Measurements from ENCODE around the gene UBASH3B. TPM values are rescaled to one million over a fixed set of nuclear protein-coding genes. Genes with fewer than 3 reads are reported as not detected.
A peak's percentile ranks its signal among the peaks of the same experiment; 100 is the strongest.

UBASH3B gene
- total and polyA plus RNA-seq, 2 of the 13 experiments (the other 11 are each of a cell fraction or from before 2014, with no cell fraction given): 4.4 to 7.6 TPM

GRCh38 chr11:122685041-122685440 lies 29.5 kb downstream of the UBASH3B start:
- CTCF ChIA-PET (ENCODE audit: low intra/inter-chr PET ratio, low total read pairs): no interaction called here
- FAIRE-seq (no peak), ATAC-seq (peak; percentile 66), DNase-seq (ENCODE audit: low spot score) (peak; percentile 34)
- WGBS (ENCODE audit: low lambda C conversion rate): 50% methylated on average over 2 of the region's 2 CpGs
- intact Hi-C loops (cut with micrococcal nuclease; ENCODE audit: unreplicated experiment): no loop called here
- H3K4me2 ChIP-seq (ENCODE audit: low read depth, low read length): 0 out of 2 replicates have a peak overlapping the region, but pooled peaks have one; percentile 15
- POLR2A ChIA-PET: interaction anchor here (1.1 to 1.9 kb wide), 2 partner anchors 21 to 29 kb away, joined by 4 to 6 read pairs; partner anchors contain the start of gene UBASH3B
- H3K36me3 ChIP-seq (replicated peaks in 1 of 2; ENCODE audit: control insufficient read depth in 1 of 2, insufficient read depth in 2 of 2, low read length in 2 of 2): no peaks in the 10 kb centered on the region
- no peaks in the 10 kb centered on the region for H3K27me3 ChIP-seq (ENCODE audit: control insufficient read depth in 1 of 2, insufficient read depth in 2 of 2, low read length in 2 of 2)
- no peak overlapping the region for H2AFZ ChIP-seq (ENCODE audit: low read length)
- BruUV-seq (replicated peaks): no TSS peak
- H3K9ac ChIP-seq (ENCODE audit: insufficient read depth, low read depth, low read length): no peak overlapping the region
- H3K9me3 ChIP-seq (ENCODE audit: low read length): no peaks in the 10 kb centered on the region
- peaks cover 24% of the 10 kb centered on the region for H3K4me1 ChIP-seq (ENCODE audit: insufficient read depth, low read length)
- H4K20me1 ChIP-seq (ENCODE audit: insufficient read depth, low read length): no peaks in the 10 kb centered on the region
- no peaks in the 10 kb centered on the region for H3K79me2 ChIP-seq (ENCODE audit: insufficient read depth, low read length)
- in situ Hi-C loops (cut with HindIII; ENCODE audit: extremely low pct_ligation_motif_present, low pct_unique_long_range_greater_than_20kb): no loop called here
- H3K27ac ChIP-seq (ENCODE audit: extremely low read length, insufficient read depth, low read length): no peak overlapping the region
- H3K4me3 ChIP-seq (replicated peaks in 1 of 3; ENCODE audit: insufficient read depth in 1 of 3, low read depth in 2 of 3, low read length in 3 of 3): no peak overlapping the region
- TF ChIP-seq, protein P1, sequence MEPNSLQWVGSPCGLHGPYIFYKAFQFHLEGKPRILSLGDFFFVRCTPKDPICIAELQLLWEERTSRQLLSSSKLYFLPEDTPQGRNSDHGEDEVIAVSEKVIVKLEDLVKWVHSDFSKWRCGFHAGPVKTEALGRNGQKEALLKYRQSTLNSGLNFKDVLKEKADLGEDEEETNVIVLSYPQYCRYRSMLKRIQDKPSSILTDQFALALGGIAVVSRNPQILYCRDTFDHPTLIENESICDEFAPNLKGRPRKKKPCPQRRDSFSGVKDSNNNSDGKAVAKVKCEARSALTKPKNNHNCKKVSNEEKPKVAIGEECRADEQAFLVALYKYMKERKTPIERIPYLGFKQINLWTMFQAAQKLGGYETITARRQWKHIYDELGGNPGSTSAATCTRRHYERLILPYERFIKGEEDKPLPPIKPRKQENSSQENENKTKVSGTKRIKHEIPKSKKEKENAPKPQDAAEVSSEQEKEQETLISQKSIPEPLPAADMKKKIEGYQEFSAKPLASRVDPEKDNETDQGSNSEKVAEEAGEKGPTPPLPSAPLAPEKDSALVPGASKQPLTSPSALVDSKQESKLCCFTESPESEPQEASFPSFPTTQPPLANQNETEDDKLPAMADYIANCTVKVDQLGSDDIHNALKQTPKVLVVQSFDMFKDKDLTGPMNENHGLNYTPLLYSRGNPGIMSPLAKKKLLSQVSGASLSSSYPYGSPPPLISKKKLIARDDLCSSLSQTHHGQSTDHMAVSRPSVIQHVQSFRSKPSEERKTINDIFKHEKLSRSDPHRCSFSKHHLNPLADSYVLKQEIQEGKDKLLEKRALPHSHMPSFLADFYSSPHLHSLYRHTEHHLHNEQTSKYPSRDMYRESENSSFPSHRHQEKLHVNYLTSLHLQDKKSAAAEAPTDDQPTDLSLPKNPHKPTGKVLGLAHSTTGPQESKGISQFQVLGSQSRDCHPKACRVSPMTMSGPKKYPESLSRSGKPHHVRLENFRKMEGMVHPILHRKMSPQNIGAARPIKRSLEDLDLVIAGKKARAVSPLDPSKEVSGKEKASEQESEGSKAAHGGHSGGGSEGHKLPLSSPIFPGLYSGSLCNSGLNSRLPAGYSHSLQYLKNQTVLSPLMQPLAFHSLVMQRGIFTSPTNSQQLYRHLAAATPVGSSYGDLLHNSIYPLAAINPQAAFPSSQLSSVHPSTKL (CRISPR knock-in tag; IDR thresholded peaks at IDR 0.05): peak; percentile 10; the same call in 1 of the 2 replicates
- TF ChIP-seq, protein P2, sequence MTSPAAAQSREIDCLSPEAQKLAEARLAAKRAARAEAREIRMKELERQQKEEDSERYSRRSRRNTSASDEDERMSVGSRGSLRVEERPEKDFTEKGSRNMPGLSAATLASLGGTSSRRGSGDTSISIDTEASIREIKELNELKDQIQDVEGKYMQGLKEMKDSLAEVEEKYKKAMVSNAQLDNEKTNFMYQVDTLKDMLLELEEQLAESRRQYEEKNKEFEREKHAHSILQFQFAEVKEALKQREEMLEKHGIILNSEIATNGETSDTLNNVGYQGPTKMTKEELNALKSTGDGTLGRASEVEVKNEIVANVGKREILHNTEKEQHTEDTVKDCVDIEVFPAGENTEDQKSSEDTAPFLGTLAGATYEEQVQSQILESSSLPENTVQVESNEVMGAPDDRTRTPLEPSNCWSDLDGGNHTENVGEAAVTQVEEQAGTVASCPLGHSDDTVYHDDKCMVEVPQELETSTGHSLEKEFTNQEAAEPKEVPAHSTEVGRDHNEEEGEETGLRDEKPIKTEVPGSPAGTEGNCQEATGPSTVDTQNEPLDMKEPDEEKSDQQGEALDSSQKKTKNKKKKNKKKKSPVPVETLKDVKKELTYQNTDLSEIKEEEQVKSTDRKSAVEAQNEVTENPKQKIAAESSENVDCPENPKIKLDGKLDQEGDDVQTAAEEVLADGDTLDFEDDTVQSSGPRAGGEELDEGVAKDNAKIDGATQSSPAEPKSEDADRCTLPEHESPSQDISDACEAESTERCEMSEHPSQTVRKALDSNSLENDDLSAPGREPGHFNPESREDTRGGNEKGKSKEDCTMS (CRISPR knock-in tag; conservative IDR thresholded peaks at IDR 0.05): no peak
- TF ChIP-seq PPARG (CRISPR knock-in tag; conservative IDR thresholded peaks at IDR 0.05) (peak; percentile 69), GFI1 (CRISPR knock-in tag; IDR thresholded peaks at IDR 0.05; ENCODE audit: borderline replicate concordance) (peak; percentile 43; the same call in 1 of the 2 replicates), RXRB (CRISPR knock-in tag; IDR thresholded peaks at IDR 0.05; ENCODE audit: borderline replicate concordance) (peak; percentile 27; the same call in 1 of the 2 replicates), SOX13 (IDR thresholded peaks at IDR 0.05) (no peak), SOX13 (CRISPR knock-in tag; conservative IDR thresholded peaks at IDR 0.05 in 1 of 2, IDR thresholded peaks at IDR 0.05 in 1 of 2) (peak in 1 of 2 experiments; percentile 30; a peak in 1 of 4 replicates), SKI (IDR thresholded peaks at IDR 0.05; ENCODE audit: partially characterized antibody) (no peak), IRF2 (CRISPR knock-in tag; IDR thresholded peaks at IDR 0.05) (0 out of 2 replicates have a peak, but pooled peaks have one; percentile 21), FOXA3 (CRISPR knock-in tag; IDR thresholded peaks at IDR 0.05) (peak; percentile 21; the same call in 1 of the 2 replicates), MED1 (CRISPR knock-in tag; IDR thresholded peaks at IDR 0.05) (0 out of 2 replicates have a peak, but pooled peaks have one; percentile 16)
- TF ChIP-seq, protein P3, sequence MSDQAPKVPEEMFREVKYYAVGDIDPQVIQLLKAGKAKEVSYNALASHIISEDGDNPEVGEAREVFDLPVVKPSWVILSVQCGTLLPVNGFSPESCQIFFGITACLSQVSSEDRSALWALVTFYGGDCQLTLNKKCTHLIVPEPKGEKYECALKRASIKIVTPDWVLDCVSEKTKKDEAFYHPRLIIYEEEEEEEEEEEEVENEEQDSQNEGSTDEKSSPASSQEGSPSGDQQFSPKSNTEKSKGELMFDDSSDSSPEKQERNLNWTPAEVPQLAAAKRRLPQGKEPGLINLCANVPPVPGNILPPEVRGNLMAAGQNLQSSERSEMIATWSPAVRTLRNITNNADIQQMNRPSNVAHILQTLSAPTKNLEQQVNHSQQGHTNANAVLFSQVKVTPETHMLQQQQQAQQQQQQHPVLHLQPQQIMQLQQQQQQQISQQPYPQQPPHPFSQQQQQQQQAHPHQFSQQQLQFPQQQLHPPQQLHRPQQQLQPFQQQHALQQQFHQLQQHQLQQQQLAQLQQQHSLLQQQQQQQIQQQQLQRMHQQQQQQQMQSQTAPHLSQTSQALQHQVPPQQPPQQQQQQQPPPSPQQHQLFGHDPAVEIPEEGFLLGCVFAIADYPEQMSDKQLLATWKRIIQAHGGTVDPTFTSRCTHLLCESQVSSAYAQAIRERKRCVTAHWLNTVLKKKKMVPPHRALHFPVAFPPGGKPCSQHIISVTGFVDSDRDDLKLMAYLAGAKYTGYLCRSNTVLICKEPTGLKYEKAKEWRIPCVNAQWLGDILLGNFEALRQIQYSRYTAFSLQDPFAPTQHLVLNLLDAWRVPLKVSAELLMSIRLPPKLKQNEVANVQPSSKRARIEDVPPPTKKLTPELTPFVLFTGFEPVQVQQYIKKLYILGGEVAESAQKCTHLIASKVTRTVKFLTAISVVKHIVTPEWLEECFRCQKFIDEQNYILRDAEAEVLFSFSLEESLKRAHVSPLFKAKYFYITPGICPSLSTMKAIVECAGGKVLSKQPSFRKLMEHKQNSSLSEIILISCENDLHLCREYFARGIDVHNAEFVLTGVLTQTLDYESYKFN (CRISPR knock-in tag; conservative IDR thresholded peaks at IDR 0.05): peak; percentile 60

All from HepG2 (cell line).